GM19455 (cell line): ENCODE data around the gene SMAD5.

Experiments used
- ATAC-seq: cut with Tn5 transposase; IDR thresholded peaks from one replicate; pipeline ENCODE4 v1.9.1; 2021; ENCODE audit not compliant: unreplicated experiment

SMAD5 gene

DNA sequence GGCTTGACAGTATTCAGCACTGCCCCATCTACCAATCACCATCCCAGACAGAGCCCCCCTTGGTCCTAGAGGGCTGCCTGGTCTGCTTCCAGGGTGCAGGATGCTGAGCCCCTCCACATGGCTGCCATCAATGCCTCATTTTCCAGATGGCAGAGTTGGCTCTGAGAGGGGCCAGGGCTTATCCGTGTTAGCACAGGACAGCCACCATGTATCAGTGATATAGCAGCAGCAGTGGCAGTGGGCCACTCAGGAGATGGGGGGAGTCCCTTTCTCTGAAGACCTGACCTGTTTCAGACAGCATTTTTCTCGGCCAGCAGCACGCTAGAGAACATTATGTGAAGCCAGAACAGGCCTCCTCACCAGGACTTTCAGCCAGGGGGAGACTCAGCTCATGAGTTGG lies 61.9 kb downstream of the SMAD5 start:
- ATAC-seq: no peak

DNA sequence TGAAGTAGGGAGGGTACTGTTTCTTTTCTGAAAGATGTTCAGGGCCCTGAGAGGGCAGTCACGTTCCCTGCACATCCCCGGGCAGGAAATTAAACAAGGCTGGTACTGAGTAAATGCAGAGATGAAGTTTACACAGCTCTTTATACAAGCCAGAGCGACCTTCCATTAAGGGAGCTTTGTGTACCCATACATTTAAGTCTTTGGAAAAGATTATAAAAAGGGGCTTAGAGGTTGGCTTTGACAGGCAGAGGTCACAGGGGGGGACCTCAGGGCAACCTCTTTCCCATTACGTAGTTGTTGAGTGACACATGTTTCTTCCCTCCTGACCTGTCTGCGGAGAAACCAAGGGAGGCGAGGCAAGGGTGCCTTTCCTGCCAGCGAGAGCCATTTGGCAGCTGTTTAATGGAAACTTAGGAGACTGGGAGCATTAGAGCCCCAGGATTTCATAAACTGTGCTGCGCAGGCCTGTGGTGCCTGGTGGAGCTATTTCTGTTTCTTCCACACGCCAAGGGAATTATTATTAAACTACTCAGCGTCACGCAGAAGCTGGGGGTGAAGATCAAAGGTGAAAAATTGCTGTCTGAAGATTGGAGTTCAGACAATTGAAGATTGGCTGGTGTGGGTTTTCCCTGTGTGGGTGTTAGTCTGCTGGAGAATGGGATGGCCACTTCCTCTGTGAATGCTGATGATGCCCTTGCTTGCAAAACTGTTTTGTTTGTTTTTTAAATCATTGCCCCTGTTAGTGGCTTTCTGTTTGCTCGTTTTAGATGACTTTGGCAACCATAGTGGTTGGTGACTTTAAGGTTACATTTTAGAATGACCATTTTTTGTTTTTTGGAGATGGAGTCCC lies 63.6 kb downstream of the SMAD5 start:
- ATAC-seq: no peak

DNA sequence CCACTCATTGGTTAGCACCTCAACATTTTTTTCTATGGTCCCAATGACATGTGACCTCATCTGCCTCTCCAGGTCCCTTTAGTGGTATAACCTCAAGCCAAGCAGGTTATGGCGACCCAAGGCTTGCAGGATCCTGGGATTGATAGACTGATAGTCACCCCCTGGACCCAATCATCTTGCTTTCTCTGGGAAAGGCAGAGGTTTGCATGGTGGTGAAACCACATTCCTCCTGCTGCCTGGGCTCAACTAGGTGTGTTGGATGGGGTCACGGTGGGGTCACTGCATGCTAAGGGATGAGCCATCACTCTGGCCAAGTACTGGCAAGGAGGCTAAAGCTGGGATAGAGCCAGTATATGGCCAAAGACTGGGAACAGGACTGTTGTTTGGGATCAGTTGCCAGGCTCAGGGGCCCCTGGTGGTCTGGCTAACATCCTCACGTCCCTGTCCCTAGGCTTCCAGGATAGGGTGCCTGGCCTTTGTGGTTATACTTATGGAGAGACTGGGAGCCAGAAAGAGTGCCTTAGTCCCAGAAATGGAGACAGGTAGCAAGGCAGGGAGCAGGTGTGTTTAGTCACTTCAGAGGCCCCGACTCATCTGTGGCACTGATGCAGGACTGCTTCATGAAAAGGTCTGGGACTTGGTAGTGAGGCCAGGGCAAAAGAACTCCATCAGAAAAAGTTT lies 65.0 kb downstream of the SMAD5 start:
- ATAC-seq: no peak

DNA sequence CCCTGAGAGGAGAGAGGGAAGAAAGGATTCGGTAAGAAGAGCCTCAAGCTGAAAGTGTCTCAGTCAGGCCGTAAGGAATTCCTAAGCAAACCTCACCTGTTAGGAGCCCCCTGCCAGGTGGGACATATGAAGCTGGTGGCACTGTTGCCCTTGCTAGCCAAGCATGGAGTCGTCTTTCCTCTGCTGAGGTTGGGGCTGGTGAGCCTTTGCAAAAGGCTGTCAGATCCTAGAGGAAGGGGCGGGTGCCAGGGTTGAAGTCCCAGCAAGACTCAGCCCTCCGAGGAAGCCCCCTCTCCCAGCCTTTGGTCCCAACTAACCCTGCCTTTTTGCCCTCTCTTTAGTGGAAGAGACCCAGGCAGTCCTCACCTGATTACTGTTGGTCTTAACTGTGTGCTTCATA lies 65.8 kb downstream of the SMAD5 start:
- no peak for ATAC-seq

DNA sequence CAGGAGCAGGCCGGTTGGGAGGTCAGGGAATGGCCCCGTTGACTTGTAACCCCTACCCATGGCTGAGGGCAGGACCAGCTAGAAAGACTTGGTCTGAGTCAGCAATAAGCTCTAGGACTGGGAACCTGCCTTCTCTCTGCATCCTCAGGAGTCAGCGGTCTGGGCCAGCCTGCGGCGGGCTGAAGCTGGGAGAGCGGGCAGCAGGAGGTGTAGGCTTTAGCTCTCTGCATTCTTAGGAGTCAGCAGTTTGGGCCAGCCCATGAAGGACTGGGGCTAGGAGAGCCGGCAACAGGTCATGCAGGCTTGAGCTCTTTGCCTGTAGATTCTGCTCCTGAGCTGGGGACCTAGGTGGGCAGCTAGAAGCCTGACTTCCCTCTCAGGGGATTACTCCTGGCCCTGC lies 66.8 kb downstream of the SMAD5 start:
- no peak for ATAC-seq

DNA sequence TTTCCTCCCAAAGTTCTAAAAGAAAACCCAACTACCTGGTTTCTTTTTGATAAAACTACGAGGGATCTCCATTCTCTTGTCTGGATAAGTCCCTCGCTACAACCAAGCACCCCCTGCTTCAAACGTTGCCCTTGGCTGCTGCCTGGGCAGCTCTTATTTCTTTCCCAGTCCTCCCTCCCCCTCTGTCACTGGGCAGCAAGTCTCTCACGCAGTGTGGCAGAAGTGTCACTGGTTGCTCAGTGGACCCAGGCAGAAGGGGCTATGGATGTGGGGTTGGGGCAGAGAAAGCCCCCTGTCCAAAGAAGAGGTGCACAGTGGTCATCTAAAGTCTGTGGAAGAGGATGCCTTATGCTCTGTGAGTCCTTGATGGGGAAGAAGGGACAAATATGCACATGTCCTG lies 67.5 kb downstream of the SMAD5 start:
- ATAC-seq: no peak

DNA sequence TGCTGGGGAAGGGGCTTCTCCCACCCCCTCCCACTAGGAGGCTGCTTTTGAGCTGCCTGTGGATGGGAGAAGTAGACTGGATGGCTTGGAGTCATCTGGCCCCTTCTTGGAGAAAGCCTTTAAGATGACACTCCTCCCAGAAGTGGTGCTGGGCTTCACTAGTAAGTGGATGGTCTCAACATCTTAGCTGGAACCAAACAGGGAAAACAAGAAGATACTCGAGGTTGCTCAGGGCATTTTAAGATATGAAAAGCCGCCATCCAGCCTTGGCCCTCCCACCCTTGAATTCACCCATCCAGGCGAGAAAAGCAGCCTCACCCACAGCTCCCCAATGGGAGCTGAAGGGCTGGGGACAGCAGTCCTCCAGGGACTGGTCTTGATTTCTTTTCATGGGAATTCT lies 68.1 kb downstream of the SMAD5 start:
- ATAC-seq: no peak

DNA sequence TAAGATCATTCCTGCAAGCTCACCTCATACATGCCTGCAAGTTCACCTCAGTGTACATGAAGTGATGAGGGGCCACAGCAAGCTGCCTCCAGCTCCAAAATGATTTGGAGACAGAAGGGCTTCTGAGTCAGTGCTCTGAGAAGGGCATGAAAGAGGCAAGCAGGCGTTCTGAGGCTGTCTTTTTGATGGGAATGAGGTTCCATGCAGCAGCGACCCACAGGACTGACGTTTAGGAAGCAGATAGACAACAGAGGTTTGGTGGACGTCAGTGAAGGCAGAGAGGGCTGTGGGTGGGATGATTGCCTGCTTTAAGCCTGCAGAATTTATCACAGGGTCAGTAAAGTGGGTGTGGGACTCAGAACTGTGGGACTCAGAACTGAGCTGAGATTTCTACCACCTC lies 69.2 kb downstream of the SMAD5 start:
- no peak for ATAC-seq

DNA sequence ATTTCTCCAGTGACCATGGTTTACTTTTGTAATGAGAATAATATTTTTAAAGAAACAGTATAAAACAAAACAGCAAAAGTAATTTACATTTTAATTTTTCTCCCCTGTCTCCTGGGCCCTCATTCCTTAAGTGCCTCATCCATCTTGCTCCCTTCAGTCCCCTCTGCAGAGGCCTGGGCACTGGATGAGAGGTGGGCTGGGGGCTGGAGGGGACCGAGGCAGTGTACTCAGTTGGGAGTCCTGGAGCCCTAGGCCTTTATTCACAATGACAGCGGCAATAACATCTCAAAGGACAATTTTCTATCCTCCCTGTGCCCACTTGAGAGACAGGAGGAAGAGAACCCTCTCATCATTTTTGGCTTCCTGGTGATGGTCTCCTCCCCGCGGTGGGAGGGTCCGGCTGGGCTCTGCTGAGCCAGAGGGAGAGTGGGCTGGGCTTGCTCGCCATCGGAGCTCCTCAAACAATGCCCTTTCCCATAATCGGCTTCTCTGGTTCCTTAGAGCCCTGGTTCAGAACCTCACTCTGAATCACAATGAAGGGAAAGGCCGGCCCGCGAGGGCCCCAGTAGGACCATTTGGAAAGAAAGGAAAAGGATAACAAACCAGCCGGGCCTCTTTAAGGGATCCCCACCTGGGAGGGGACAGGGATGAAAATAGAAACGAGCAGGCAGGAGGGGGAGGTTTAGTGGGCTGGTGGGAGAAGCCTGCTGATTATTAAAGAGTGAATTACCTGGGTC lies 70.0 kb downstream of the SMAD5 start:
- ATAC-seq: no peak

DNA sequence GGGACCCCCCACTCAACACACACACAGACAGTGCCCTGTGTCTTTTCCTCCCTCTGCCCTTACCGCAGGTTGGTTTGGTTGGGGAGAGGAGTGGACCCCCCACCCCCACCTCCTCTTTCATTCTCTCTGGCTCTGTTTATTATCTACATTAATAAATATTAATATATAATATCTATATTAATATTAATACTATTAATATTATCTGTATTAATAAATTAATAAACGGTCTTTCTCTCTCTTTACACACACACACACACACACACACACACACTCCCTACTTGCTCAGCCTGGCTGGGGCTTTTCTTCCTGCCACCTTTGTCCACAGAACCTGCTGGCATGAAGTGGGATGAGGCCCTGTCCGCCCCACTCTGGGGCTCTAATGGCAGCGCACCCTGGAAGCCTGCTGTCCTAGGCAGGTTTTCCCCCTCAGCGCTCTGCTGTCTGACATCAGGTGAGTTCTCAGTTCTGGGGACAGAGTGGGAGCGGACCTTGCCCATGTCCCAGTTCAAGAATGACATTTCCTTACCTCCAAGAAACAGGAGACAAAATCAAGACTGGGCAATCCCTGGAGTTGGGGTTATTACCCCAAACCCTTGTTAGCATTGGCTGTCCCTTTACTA lies 70.8 kb downstream of the SMAD5 start:
- no peak for ATAC-seq

DNA sequence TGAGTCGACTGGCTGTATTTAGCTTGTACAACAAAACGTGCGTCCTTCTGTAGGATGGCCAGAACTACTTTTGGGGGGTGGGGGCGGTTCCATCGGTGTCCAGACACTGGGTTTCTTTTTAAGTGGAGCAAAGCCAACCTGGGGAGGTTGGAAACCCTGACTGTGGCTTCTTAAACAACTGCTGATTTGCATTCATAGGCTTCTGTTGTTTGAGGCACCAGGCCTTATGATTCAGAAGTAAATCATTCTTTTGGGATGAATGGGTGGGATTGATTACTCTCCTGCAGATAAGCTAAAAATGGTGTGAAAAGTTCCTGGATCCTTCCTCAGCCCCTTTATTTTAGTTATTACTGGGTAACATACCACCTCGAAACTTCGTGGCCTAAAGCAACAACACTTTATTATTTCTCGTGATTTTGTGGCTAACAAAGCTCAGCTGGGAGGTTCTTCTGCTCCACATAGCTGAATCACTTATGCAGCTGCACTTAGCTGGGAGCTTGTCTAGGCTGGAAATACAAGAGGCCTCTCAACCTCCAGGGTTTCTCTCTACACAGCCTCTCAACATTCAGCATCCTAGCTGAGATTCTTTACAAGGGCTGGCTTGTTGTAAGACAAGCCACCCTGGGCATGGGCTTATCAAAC lies 72.5 kb downstream of the SMAD5 start:
- no peak for ATAC-seq

DNA sequence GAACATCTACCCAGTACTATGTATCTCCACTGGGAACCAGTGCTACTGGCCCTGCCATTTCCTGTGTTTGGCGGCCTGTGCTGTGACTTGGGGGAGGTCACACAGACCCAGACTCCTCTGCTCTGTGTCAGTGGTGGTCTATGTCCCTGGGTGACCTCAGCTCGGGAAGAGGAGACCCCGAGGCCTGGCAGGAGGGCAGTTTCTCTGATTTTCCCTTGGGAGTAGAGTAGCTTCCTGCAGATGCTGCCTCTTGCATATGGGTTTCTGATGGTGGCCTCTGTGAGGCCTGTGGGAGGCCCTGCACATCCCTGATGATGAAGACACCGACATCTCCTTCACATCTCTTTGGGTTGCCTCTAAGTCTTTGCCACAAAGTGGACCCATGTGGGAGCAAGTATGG lies 73.3 kb downstream of the SMAD5 start:
- ATAC-seq: no peak

DNA sequence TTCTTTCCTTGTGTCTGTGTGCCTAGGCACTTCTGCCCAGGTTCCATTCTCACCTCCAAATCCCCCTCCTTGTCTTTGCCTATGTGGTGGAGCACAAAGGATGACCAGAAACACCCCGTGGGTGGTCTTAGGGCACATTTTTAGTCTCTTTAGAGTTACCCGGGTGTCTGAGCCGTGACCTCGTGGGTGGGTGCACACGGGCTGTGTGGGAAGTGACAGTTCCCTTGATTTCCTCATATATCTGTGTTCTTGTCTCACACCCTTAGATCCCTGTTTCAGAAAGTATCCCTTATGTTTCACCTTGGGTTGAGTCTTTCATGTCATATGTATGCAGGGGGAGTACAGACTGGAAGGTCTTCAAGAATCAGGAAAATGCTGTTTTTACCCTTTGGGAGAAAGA lies 73.7 kb downstream of the SMAD5 start:
- ATAC-seq: no peak

DNA sequence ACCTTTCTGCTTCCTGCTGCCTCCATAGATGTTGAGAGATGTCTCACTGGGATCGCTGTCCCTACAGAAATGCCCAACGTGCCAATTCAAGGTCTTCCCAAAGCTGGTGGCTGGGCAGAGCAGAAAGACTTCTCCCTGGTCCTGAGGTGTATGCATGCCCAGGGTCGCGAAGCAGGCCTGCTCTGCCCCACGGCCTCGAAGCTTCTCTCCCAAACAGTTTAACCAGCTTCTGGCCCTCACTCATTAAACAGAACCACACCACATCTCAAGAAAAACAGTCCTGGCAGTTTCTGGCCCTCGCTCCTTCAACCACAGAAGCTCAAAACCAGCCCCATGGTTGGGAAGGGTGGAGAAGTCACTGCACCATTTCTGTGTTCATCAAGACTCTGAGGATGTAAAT lies 75.0 kb downstream of the SMAD5 start:
- no peak for ATAC-seq

DNA sequence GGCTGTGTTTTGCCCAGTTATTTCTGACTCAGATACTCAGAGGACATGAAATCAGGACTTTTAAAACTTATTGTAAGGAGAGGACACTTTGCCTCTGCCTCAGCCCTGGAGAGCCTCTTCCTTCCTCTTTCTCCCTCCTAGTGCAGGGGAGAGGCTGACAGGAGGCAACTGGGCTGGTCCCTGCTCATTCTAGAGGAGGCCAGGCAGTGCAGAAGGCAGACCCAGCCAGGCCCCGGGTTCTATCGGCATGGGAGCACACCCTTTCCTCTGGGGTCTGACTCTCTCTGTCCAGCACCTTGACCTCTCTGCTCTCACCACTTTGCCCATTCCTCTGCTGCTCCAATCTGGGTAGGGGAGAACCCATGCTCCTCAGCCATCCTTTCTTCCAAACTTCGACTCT lies 76.3 kb downstream of the SMAD5 start:
- no peak for ATAC-seq

DNA sequence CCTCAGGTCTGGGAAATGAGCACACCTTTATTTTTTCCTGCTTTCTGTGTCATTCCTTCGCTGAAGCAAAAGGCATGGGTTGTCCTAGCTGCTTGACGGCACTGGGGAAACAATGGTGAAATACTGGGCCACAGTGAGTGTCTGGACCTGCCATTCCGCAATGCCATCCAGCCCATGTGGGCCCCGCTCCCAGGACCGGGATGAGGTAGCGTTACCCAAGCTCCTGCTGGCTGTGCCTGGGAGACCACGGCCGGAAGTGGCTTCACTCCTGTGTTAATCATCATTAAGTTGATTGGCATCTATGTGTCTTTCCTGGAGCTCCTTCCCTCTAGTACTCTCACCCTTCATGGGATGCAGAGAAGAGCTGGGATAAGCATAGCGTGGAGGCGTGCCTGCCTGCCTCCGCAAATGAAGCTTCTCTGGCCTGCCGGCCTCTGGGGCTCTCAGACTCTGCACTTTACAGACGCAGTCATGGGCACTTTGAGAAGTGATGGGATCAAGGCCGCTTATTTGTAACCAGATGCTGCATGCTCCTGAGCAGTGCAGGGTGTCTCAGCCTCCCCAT lies 76.8 kb downstream of the SMAD5 start:
- no peak for ATAC-seq

DNA sequence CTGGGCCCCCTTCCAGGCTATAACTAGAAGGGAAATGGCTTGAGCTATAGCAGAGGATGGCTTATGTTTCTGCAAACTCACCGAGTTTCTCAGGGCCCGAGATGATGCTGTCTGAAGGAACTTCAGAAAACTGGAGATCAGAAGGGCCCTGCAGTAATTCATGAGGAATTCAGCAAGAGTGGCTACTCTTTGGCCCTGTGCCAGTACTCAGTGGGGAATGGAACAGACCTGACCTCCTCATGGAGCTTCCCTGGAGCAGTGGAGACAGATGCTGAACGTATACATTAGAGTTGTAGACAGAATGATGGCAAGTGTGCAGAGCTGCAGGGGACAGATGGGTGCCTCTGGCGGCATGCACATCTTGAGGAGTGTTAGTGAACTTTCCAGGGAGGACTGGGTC lies 77.6 kb downstream of the SMAD5 start:
- ATAC-seq: no peak

DNA sequence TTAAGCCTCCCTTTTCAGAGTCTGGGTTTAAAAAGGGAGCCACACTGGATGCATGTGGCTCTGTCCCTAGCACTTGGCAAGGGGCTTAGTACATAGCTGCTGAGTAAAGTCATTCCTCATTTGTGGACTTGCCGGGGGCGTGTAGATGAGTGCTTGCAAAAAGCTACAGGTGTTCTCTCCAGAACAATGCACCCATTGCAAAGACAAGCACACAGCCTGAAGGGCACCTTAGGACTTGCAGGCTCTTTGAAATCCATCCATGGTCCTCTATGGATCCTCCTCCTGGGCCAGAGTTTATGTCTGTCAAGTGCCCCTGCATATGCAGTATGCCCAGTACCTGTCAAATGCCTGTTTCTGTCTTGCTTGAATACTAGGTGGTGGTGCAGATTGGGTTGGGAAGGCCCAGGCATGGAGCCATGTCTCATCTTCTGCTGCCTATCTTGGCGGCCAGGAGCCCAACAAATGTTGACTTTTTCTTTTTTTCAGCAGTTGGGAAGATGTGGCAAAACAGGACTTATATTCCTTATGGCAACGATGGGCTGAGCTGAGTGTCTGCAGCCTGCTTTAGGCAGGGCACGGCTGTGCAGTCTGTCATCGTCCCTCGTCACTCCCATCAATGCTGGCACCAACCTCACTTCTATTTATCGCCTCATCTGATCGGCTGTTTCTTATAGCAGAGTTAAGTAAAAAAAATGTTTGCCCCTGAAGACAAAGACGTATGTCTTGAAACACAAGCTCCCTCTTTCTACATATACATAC lies 78.8 kb downstream of the SMAD5 start:
- no peak for ATAC-seq

DNA sequence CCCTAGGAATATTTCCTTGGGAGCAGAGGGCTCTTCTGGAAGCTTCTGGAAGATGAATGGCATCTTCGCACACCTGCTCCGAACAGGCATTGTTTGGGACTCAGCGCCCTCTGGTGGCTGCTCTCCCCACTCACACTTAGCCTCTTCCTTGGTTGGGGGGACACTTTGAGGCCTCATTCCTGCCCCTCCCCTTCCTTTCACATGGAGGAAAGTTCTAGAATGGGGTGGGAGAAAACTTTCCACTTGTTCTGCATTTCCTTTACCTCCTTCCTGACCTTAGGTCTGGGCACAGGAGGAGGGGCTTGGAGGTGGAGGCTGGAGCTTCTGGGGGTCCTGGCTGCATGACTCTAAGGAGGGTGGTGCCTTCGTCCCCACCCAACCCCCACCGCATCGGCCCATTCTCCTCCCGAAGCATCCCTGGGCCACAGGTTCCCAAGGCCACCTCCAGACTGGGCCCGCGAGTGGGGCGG lies 79.6 kb downstream of the SMAD5 start:
- no peak for ATAC-seq

DNA sequence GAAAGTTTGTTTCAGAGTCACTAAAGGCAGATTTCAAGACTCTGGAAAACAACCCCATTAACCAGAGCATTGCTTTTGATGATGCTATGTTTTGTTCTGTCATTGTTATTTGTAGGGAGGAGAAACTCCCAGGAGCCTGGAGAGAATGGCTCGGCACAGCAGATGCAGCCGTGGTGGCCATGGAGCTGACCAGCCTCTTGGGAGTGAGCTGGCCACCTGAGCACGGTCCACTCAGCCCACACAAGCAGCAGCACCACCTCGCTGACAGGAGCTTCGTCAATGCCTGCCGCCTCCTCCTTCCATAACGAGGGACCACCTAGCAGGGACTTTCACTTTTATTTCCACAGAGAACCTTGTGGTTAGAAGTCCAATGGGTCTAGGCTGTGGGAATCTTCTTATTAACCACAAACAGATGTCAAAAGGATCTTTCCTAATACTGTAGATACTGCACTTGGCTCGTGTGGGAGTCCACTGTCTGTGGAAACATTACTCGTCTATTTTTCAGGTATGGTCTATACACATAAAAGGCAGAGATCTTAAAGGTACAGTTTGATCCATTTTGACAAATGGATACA lies 81.4 kb downstream of the SMAD5 start:
- ATAC-seq: no peak
